MV-4-11 (cell line): ENCODE results near the gene AGXT2.

Source experiments
- DNase-seq: peaks from one replicate; lab custom pipeline; 2025; lab: John Stamatoyannopoulos, UW

AGXT2 gene

GRCh38 chr5:35047785-35048404 lies at the start of gene AGXT2:
AGXT2 (minus strand) TSS chr5:35047949; CDS start chr5:35047892, 57 bp downstream.
- DNase-seq = no peak

- DNase-seq = no peak
These were observed 49.2 kb upstream of the AGXT2 start for GRCh38 chr5:35096932-35097331.

- no peak for DNase-seq
These were observed 48.5 kb upstream of the AGXT2 start for GRCh38 chr5:35096216-35096615.

GRCh38 chr5:35095366-35095765 lies 47.6 kb upstream of the AGXT2 start:
- DNase-seq = no peak

- DNase-seq = no peak
These were observed 47.2 kb upstream of the AGXT2 start for GRCh38 chr5:35094948-35095347.

GRCh38 chr5:35092703-35093102 lies 45.0 kb upstream of the AGXT2 start:
- DNase-seq = no peak

- no peak for DNase-seq
These were observed 44.0 kb upstream of the AGXT2 start for GRCh38 chr5:35091704-35092103.

- DNase-seq = peak; percentile 39
These were observed 41.9 kb upstream of the AGXT2 start for GRCh38 chr5:35089334-35090314.

- no peak for DNase-seq
These were observed 40.2 kb upstream of the AGXT2 start for GRCh38 chr5:35087991-35088390.

GRCh38 chr5:35083150-35083549 lies 35.4 kb upstream of the AGXT2 start:
- DNase-seq = no peak

GRCh38 chr5:35082530-35082929 lies 34.8 kb upstream of the AGXT2 start:
- no peak for DNase-seq

GRCh38 chr5:35081134-35081533 lies 33.4 kb upstream of the AGXT2 start:
- no peak for DNase-seq

- no peak for DNase-seq
These were observed 25.4 kb upstream of the AGXT2 start for GRCh38 chr5:35073160-35073559.

GRCh38 chr5:35069188-35069587 lies 21.4 kb upstream of the AGXT2 start:
- DNase-seq = no peak

GRCh38 chr5:35067985-35068384 lies 20.2 kb upstream of the AGXT2 start:
- no peak for DNase-seq

GRCh38 chr5:35066260-35066795 lies 18.6 kb upstream of the AGXT2 start:
- peak; percentile 92 for DNase-seq

GRCh38 chr5:35063414-35063813 lies 15.7 kb upstream of the AGXT2 start:
- no peak for DNase-seq

GRCh38 chr5:35061211-35061770 lies 13.5 kb upstream of the AGXT2 start:
- no peak for DNase-seq

- no peak for DNase-seq
These were observed 12.5 kb upstream of the AGXT2 start for GRCh38 chr5:35060236-35060635.

- DNase-seq = no peak
These were observed 11.5 kb upstream of the AGXT2 start for GRCh38 chr5:35059251-35059650.

- DNase-seq = no peak
These were observed 10.6 kb upstream of the AGXT2 start for GRCh38 chr5:35058374-35058788.

GRCh38 chr5:35056686-35057085 lies 8.9 kb upstream of the AGXT2 start:
- no peak for DNase-seq

GRCh38 chr5:35052838-35053237 lies 5.1 kb upstream of the AGXT2 start:
- DNase-seq = no peak
